Fibroblast of skin of left biceps (primary cell): ENCODE data around the gene SRPRB.

Source experiments
- DNase-seq, 2 experiments: peaks; one replicate each; pipeline ENCODE4 v3.0.0-alpha.2; 2013; ENCODE audit warnings: low read depth in 2 of 2

Gene SRPRB

GRCh38 chr3:133840767-133841166 lies 35.2 kb downstream of the SRPRB start:
- no peak for DNase-seq

- no peak for DNase-seq
Observed at GRCh38 chr3:133841196-133841595, 35.6 kb downstream of the SRPRB start.

DNA sequence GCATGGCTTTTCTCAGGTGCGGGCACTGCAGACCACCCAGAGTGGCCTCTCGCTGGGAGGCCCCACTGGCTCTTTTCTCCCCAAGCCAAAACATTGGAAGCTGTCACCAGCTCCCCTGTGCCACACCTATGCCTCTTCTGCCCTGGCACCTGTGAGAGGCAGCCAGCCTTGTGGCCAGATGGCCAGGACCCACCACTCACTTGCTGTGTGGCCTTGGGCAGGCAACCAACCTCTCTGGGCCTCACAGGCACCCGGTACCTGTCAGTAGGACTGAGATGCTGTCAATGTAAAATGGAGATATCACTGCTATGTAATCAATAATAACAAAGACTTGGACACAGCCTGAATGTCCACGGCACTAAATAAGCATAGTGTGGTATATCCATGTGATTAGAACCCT lies 36.5 kb downstream of the SRPRB start:
- DNase-seq, result no peak

GRCh38 chr3:133843634-133844033 lies 38.0 kb downstream of the SRPRB start:
- DNase-seq, result no peak

- DNase-seq, result no peak
Observed at GRCh38 chr3:133845127-133845526, 39.5 kb downstream of the SRPRB start.

GRCh38 chr3:133849346-133849745 lies 43.7 kb downstream of the SRPRB start:
- DNase-seq, result no peak

- DNase-seq, result no peak
Observed at GRCh38 chr3:133850034-133850433, 44.4 kb downstream of the SRPRB start.

- no peak for DNase-seq
Observed at GRCh38 chr3:133851266-133851906, 45.8 kb downstream of the SRPRB start.

DNA sequence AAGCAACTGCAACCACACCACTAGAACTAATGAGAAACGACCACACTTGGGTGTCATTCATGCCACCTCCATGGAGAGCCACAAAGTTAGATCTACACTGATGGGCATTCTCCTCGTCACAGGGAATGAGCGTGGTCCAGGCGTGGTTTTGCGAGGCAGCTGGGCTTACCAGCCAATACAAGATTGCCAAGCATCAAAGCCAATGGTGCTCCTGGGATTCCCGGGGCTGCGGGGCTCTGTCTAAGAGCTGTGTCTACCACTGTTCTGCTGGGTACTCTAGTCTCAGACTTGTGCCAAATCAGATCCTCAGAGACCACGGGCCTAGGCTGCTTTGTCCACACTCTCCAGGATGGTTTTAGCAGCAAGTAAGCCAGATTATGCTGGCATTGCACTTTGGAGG lies 46.3 kb downstream of the SRPRB start:
- no peak for DNase-seq

GRCh38 chr3:133853063-133853924 lies 47.7 kb downstream of the SRPRB start:
- DNase-seq, result no peak

DNA sequence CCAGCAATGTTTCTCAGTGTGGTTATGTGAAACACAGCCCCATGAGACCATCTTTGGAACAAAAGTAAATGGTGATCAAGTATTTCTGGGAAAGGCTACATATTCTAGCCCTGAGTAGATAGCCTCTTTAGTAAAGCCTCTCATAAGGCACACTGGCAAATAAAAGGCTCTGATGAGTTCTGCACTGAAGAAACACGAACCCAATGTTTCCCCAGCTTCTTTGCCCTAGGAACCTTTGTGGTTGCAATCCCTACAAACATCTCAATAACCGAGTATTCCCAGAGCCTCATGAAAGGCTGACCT lies 48.3 kb downstream of the SRPRB start:
- DNase-seq, result no peak

- no peak for DNase-seq
Observed at GRCh38 chr3:133854264-133855001, 48.8 kb downstream of the SRPRB start.

DNA sequence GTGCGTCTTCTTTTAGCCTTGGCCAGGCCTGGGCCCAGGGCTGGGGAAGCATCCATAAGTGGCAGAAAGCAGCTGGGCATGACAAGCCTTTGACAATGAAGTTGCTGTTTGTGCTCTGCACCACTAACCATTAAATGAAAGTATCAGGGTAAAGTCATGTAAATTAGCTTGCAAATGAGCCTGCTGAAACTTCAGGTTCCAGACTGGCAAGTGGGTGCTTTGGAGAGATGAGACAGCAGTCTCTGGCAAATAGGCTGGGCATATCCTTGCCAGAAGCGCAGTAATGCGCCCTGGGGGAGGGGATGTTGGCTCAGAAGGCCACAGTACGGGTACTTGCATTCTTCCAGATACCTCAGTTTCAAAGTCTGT lies 49.4 kb downstream of the SRPRB start:
- DNase-seq, result no peak

DNA sequence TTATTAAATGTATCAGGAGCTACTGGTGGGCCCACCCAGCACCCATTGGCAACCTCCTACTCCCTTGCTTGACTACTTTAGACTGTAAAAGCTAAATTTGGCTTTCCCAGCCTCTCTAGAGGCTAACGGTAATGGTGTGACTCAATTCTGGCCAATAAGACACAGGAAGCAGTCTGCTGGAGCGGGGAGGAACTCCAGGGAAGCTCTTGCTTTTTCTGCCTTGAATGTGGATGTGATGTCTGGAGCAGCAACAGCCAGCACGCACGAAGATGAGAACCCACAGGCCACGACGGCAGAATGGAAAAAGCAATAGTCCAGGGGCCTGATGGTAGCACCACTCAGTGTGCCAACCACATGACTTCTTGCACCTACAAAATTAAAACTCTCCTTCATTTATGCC lies 50.2 kb downstream of the SRPRB start:
- no peak for DNase-seq

GRCh38 chr3:133856316-133856715 lies 50.7 kb downstream of the SRPRB start:
- DNase-seq, result no peak

DNA sequence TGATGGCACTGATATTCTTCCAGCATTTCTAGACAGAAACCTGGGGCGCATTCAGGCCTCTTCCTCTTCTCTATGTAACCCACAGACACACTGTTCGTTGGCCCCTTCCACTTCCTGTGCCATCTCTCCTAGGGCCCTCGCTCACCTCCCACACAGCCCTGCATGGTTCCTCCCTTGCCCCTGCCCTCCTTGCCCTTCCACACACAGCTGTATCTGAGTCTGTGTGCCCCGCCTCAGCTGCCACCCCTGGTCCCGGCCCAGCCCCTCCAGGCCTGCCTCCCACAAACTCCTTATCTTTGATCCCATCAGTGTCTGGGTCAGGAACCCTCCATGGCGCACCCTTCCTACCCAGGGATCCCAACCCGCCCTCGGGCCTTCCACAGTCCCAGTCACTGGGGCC lies 52.2 kb downstream of the SRPRB start:
- DNase-seq, result no peak

DNA sequence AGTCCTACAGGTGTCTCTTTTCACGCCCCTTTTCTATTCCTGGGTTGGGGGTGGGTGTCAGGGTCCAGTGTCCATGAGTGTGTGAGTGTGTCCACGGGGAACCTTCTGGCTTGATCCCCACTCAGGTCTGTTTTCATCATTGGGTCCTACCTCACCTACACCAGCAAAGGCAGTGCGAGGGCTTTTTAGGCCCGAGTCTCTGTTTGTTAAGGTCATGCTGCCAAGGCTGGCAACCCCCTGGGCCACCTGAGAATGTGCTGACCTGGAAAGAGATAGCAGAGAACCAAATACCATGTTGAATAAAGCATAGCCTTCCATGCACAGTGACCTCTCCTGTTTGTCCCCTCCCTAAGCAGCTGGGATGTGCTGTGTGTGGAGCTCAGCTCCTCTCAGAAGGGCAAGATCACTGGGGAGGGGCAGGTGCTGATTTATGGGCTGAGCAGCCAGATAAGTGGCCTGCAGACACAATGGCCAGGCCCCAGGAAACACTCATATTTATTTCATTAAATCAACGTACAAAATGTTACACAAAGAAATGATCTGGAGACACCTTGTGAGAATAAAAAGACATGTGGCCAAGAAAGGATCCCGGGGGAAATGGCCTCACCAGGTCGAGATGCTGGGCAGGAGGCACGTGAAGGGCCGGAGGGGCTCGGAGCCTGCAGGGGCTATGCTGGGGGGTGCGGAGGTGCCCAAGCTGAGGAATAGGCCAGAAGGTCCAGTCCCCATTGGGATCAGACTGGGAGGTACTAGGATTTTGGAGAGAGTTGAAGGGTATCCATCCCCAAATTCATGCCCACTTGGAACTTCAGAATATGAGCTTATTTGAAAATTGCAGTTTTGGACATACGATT lies 54.0 kb downstream of the SRPRB start:
- no peak for DNase-seq

- no peak for DNase-seq
Observed at GRCh38 chr3:133860519-133860918, 54.9 kb downstream of the SRPRB start.

- no peak for DNase-seq
Observed at GRCh38 chr3:133862161-133862560, 56.5 kb downstream of the SRPRB start.

GRCh38 chr3:133863911-133864310 lies 58.3 kb downstream of the SRPRB start:
- no peak for DNase-seq

DNA sequence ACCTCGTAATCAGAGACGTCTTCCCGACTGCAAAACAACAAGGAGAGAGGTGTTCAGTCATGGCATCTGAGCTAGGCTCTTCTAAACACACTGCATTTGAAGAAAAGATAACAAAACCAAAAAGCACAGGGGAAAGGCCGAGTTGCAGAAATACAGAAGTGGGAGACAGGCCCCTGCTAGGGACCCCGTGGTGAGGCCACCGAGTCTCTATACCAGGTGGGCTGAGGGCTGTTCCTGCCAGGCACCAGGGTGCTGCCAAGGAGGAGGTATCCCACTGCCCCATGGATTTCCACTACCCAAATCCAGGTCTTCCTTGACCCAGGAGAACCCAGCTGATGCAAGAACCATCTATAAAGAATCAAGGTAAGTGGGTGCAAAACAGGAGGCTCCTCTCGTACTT lies 59.0 kb downstream of the SRPRB start:
- no peak for DNase-seq
